Stimulated activated CD8-positive, alpha-beta memory T cell treated with anti-CD3 and anti-CD28 coated beads, Interleukin-4, amount 100 ng/mL, for 1 hour (primary cell): ENCODE results near the gene APOA4.
"Not testable (repeated sequence)": the region's sequence is repeated elsewhere in the genome, so short reads cannot be mapped to it uniquely, and the experiment has no call there.

ENCODE experiments used
- DNase-seq, 2 donors: peaks; one replicate each; pipeline ENCODE4 v3.0.0-alpha.2; 2020; ENCODE audit warnings: low read depth in 2 of 2, low spot score in 1 of 2

APOA4 gene

DNA sequence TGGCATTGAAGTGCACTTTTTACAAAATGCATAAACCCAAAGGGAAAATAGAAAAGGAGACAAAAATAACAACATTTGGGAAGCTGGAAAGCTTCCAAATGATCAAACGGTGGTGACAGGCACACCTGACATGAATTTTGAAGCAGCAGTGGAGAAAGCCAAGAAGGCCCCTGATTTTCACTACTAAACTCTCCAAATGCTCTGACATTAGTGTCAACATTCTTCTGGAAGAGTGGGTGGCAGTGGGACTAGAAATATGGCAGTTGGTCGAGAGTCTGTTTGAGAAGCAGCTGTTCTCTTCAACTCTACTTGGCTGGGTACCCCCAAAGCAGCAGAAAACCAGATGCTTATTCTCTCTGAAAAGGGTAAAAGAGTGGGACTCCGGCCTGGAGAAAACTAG is 19.1 kb downstream of the APOA4 start:
- DNase-seq, result no peak

DNA sequence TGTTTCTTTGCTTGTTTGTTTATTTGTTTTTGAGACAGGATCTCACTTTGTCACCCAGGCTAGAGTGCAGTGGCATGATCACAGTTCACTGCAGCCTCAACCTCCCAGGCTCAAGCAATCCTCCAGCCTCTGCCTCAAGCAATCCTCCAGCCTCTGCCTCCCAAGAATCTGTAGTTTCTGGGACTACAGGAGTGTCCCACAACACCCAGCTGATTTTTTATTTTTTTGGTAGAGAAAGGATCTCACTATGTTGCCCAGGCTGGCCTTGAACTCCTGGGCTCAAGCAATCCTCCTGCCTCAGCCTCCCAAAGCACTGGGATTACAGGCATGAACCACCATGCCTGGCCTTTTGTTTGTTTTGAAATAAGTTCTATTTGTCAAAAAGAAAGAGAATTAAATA is 21.4 kb downstream of the APOA4 start:
- not testable (repeated sequence) for DNase-seq

DNA sequence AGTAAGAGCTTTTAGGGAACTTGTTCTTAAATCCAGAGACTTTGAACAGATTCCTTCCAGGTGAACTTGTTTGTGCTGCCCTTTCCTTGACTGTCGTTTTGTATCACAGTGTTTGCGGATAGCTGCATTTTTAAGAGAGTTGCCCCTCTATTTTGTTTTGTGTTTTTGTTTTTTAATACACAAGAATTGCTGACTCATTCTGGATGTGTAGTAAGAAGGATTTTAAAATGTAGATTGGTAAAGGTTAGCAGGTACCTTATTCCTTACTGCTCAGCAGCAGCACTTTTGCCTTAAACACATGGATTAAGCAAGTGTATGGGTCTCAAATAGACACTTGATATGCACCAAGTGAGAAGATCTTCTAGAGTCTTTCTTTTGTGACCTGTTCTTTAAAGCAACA is 22.5 kb downstream of the APOA4 start:
- DNase-seq, result no peak

DNA sequence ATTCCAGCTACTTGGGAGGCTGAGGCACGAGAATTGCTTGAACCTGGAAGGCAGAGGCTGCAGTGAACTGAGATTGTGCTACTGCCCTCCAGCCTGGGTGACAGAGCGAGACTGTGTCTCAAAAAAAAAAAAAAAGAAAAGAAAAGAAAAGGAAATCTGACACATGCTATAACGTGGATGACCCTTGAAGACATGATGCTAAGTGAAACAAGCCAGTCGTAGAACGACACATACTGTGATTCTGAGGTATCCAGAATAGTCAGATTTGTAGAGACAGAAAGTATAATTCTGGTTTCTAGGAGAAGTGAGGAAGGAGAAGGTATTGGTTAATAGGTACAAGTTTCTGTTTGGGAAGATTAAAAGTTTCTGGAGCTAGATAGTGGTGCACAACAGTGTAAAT is 24.7 kb downstream of the APOA4 start:
- DNase-seq, result no peak

DNA sequence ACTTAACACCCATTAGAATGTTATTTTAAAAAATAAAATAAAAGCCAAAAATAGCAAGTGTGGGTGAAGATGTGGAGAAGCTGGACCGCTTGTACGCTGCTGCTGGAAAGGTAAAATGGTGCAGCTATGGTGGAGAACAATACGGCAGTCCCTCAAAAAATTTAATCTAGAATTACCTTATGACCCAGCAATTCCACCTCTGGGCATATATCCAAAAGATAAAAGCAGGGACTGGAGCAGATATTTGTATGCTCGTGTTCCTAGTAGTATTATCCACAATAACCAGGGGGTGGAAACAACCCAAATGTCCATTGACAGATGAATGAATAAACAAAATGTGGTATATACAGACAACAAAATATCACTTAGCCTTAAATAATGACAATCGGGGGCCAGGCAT is 25.3 kb downstream of the APOA4 start:
- DNase-seq, result no peak

DNA sequence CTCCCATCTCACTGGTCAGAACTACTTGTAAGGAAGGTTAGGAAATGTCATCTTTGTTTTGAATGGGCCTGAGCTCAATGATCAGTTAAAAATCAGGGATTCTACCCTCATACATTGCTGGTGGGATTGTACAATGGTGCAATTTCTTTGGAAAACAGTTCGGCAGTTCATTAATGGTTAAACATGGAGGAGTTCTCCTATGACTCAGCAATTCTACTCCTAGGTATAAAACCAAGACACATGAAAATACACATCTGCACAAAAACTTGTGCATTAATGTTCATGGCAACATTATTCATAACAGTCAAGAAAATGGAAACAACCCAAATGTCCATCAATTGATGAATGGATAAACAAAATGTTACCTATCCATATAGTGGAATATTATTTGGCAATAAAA is 26.6 kb downstream of the APOA4 start:
- DNase-seq, result no peak

DNA sequence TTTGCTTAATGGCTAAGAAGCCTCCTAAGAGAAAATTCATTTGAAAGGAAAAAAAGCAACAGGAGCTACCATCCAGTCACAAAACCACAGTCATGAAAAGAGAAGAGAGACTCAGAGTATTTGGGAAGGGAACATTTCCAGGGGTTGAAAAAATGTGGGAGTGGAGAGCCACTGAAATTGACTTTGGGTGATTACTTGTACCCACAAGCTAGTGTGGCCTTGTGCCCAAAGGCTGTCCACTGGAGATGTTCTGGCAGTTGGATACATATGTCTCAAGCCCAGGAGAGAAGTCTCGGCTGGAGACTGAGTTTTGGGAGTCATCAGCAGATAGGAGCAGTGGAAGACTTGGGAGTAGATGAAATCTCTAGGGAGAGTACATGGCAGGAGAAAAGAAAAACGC is 28.3 kb downstream of the APOA4 start:
- DNase-seq, result no peak

DNA sequence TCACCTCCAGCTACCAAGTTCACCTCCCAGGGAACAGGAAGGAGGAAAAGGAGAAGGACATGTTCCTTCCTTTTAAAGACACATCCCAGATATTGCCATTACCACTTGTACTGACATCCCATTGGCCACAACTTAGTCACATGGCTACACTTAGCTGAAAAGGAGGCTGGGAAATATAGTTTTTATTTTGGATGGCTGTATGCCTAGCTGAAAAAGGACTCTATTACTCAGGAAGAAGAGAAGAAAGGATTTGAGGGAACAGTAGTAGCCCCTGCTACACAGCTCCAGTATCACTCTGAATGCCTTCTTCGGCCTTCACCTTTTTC is 29.4 kb downstream of the APOA4 start:
- no peak for DNase-seq

DNA sequence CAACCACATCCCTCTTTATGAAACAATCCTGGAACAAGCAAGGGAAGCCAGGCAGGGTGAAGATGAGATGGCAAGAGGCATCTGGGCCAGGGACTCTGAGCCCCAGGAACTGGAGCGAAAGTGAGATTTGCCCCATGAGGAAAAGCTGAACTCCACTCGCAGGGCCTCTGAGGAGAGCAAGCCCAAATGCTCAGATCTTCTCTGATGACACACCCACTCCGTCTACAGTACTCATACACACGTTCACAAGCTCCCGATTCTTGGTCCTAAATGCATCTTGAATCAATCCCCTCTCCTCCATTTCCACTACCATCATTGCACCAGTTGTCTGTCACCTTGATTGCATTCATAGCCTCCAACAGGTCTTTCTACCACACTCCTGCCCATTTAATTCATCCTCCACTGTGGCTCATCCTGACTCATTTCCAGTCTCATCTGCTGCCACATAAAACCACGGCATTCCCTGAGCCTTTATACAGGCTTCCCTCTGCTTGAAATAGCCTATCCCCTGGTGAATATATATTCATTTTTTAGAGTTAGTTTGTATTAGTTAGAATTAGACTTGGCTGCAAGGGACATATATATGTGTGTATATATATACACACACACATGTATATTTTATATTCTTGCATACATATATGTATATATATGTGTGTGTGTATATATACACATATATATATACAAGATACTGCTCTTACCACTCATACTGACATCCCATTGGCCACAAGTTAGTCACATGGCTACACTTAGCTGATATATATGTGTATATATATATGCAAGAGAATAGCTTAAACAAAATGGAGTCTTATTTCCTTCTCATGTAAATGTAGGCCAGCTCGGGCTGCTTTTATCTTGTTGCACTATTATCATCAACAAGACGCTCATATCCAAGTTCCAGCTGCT is 30.0 kb downstream of the APOA4 start:
- no peak for DNase-seq

DNA sequence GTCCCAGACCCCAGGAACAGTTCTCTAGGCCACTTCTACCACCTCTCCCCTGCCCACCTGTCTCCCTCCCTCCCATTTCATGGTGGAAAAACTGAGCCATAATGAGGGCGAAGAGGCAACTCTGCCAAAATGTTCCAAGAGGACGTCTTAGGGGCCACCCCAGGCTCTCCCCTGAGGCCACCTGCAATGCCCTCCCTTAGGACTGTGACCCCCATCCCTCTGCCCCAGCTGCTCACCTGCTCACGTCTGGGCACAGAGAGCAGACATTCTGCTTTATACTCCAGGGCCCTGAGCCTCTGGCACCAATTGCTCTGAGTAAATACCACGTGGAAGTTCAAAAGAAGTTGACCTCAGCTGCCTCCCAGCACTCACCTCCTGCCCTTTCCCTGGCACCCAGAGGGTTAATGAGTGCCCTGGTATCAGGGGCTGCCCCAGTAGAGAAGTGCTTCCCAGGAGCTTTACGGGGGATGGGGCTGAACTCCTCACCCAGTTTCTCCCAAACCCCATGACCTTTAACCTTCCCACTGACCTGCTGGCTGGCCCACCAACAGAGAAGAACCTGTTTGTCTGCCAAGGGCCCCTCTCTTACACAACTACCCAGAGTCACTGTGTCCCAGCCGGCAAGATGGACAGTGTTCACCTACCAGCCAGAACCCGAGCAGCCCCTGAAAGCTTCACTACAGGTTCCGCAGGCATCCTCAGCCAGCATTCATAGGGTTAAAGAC is 30.8 kb downstream of the APOA4 start:
- no peak for DNase-seq

DNA sequence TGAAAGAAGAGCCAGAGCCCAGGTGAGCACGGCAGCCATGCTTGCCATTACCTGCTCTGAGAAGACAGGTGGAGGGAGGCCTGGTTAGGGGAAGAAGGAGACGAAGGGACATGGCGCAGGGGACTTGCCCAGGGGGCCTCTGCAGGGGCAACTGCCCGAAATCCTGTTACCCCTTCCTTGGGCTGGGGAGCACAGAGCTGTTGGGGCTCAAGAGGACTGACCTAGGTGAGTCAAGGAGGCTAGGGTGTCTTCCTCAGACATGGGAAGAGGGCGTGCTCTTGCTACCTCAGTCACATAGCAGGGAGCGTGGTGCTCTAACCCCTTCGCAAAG is 31.3 kb downstream of the APOA4 start, which contains the start of gene APOA5:
APOA5 (minus strand) TSS at position 67 of the 331 bp plus-strand sequence; CDS start at position 48, 19 bp downstream.
- no peak for DNase-seq

DNA sequence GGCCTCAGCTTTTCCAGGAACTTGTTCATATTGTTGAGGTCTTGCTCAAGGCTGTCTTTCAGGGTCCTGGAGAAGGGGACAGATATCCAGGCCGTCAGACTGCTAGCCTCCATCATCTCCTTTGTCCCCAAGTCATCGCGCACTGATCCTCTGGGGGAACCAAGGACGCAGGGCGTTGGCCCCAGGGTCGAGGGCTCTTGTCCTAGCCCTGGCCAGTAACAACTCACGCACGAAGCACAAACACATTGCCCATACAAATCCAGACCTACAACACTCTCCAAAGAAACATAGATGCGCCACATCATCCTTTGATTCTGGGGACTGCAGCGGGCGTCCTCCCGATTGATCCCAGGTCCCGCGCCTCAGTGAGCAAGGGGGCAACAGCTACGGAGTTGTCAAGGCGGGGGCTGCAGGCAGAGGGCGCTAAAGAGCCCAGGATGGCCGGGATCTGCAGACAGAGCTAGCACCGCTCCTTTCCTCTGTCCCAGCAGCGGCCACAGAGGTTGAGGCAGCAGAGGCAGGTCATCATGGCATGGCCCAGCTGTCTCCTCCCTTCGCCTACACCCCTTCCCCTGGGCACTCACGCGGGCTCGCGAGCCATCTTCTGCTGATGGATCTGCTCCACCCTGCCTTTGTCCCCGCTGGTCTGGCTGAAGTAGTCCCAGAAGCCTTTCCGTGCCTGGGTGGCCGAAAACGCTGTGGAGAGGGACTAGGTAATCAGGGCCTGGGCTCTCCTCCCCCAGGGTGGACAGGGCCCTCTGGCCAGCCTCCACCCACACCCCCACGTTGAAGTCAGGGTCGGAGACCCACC is 31.9 kb downstream of the APOA4 start:
- DNase-seq, result peak; percentile 57 to 63

DNA sequence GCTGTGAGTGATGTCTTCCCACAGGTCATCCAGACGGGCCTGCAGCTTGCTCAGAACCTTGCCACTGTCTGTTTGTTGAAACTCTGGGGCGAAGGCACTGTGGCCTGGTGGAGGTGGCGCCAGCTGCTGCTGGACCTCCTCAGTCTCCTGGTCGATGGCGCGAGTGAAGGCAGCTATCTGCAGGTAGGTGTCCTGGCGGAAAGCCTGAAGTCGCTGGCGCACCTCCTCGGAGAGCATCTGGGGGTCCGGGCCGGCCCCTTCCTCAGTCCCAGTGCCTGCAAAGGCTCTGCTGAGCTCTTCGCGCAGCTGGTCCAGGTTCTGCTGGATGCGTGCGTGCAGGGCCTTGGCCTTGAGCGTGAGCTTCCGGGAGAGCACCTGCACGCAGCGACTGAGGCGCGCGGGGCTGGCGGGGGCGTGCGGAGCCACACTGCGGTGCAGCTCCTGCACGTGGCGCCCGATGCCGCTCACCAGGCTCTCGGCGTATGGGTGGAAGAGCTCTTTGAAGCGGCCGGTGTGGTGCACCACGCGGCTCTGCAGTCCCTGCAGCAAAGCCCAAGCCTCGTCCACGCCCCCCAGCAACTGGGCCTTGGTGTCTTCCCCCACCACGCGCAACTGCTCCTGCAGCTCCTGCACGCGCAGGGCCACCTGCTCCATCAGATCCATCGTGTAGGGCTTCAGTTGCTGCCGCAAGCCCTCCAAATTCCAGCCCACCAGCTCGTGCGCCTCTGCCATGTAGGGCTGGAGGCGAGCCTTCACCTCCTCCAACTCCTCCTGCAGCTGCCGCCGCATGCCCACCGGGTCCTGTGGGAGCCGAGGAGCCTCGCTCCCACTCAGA is 32.7 kb downstream of the APOA4 start:
- no peak for DNase-seq

DNA sequence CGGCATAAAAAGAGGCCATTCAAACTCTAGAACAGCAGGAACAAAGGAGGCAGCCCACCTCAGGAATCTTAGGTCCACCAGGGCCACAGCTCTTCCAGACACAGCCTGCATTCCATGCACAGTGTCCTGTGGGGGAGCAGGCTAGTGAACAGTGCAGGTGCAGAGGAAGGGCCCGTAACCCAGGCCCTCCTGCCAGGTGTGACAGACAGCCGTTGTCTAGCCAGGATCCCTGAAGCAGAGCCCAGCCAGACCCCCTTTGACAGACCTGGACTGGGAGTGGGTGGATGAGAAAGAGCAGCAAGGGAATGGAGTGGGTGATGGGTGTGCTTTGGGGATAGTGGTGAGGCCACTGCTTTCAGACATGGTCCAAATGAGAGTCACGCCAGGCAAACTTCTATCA is 34.1 kb downstream of the APOA4 start:
- no peak for DNase-seq

DNA sequence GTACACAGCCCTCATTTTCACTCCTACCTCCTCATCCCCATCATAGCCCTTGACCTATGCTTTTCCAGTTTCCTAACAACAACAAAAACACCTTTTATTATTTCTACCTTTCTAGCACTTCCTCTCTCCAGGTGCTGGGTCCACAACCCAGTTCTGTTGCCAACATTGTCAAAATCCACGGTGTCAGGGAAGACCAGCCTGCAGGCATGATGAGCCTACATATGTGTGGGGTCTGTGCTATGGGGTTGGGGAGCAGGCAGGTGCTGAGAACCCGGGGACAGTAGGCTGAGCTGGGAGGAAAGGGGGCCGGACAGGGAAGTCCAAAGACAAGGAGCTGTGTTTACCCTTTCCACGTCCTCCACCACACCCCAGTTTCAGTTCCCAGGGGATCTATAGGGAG is 34.6 kb downstream of the APOA4 start:
- DNase-seq, result no peak

DNA sequence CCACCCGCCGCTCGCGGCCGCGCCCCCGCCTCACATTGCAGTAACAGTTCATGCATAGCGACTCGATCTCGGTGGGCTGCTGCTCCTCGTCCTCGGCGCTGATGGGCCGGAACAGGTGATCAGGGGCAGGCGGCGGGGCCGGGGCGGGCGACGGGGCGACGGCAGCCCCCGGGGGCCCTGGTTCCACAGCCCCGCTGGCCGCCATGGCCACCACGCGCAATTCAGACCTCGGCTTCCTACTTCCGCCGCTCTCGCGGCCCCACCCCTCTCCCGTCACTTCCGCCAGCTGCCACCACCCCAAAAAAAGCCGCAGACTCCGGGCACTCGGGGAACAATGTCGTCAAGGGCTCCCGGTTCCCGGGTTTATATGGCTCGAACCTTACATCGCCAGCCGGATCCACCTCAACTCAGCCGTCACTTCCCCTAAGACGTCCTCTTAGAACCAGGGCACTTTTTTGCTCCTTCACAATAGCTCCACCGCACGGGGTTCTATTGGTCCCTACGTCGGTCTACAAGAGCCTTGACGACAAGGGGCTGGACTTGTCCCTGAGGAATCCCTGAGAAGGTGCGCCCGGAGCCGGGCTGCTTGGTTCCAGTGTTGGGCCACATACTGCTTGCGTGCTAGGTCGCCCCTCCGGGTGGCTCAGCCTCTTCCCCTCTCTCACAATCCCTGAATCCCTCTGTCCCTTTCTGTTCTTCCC is 35.2 kb downstream of the APOA4 start, which contains the start of gene ZPR1:
ZPR1 (minus strand) TSS at position 238 of the 701 bp plus-strand sequence; CDS start at position 205, 33 bp downstream.
- DNase-seq, result peak; percentile 66 to 81

DNA sequence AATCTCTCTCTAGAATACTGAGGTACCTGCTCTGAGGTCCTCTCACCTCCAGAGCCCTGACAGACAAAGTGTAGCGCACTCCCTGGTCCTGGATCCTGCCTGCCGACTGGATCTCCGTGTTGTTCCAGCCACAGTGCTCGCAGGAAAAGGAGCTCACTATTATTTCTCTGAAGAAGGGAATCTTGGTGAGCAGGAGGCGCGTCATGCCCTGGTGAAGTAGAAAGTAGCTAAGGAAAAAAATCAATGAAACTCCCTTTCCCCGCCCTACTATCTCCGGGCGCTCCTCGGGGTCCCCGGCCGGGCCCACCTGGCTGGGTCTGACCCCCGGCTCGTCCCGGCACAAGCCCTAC is 35.7 kb downstream of the APOA4 start:
- no peak for DNase-seq

DNA sequence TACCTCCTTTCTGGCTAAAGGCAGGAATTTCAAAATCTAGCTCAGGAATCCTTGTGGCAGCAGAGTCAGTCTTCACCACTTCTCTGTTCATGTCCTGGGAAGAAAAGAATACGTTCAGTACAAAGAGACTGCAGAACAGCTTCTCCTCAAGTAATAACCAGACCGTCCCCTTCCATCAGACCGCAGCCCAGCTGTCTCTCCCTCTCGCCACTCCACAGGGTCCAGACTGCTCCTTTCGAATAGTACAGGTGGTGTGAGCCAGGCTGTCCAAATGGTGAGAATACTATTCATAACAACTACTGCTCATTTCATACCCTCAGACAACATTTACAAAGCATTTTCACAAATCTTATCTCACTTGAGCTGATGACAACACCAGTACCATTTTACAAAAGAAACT is 36.1 kb downstream of the APOA4 start:
- no peak for DNase-seq

DNA sequence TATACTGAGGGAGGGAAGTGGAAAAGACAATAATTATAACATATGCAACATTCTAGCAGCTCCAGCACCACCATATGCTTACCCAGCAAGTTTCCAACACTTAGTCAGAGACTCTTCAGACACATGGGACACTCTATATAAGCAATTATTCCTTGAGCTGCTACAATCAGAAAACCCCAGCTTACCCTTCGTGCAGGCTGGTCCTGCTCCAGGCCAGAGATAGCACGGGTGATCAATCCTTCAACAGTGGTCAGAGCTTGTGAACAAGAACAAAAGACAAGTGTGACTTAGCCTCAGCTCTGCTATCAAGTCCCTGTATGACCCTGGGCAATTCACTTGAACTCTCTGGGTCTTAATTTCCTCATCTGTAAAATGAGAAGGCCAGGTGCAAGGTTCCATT is 36.8 kb downstream of the APOA4 start:
- DNase-seq, result no peak

DNA sequence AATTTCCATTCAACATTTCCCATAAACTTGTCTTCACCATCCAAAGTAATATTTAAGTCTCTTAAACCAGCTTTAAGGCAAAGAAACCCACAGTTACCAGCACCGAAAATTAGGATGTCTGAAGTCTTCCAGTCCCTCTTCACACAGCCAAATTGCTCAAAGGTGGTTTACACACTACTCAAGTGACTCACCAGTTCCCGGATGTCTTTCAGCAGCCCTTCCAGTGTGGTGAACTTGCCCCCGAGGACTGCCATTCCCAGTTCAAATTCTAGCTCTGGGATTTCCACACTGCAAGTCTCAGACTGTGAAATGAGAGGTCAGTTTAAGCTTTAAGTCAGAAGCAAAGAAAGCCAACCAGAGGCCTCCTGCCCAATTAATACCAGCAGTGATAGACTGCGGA is 40.4 kb downstream of the APOA4 start:
- DNase-seq, result no peak
